Natural killer cell (primary cell): ENCODE measurements around the gene WNT3A. TPM values are rescaled to one million over a fixed set of nuclear protein-coding genes. Genes with fewer than 3 reads are reported as not detected.
A peak's percentile ranks its signal among the peaks of the same experiment; 100 is the strongest.

Experiments used
- ATAC-seq, 3 donors: fragments of 150-1000 bp in 2 of 3; fragments of 200-7000 bp in 1 of 3; cut with Tn5 transposase; 1 replicate in 1 of 3; 2 replicates in 2 of 3; pipeline ENCODE4 v1.10.0; 2021; ENCODE audit warnings: mild to moderate bottlenecking in 2 of 3, moderate library complexity in 2 of 3
- DNase-seq, 2 donors: peaks; one replicate each; pipeline versions ENCODE4 v3.0.0 to v3.0.0-alpha.2; 2013 to 2021; ENCODE audit warnings: mixed read lengths in 1 of 2
- H3K27ac ChIP-seq: one replicate; pipeline ENCODE4 v1.5.1; 2013; ENCODE audit warnings: mild to moderate bottlenecking, low read length
- H3K27me3 ChIP-seq: one replicate; pipeline ENCODE4 v1.6.1; 2013; ENCODE audit warnings: low read length; ENCODE audit not compliant: control insufficient read depth, insufficient read depth
- H3K36me3 ChIP-seq: one replicate; pipeline ENCODE4 v1.6.1; 2013; ENCODE audit warnings: low read length; ENCODE audit not compliant: control insufficient read depth, insufficient read depth
- H3K4me1 ChIP-seq: one replicate; pipeline ENCODE4 v1.6.1; 2013; ENCODE audit warnings: low read length; ENCODE audit not compliant: control insufficient read depth, insufficient read depth
- H3K4me3 ChIP-seq: one replicate; pipeline ENCODE4 v1.5.1; 2013; ENCODE audit warnings: low read length
- H3K9me3 ChIP-seq: one replicate; pipeline ENCODE4 v1.6.1; 2013; ENCODE audit warnings: low read length; ENCODE audit not compliant: control insufficient read depth, insufficient read depth
- H3K27ac Mint-ChIP-seq, 2 donors: one replicate each; pipeline ENCODE4 v1.8.0; 2022; ENCODE audit warnings: mild to moderate bottlenecking in 2 of 2, mixed read lengths in 2 of 2, moderate library complexity in 1 of 2
- H3K27me3 Mint-ChIP-seq, 2 donors: one replicate each; pipeline ENCODE4 v1.8.0; 2022; ENCODE audit warnings: low read depth in 2 of 2, mixed read lengths in 2 of 2
- H3K36me3 Mint-ChIP-seq: one replicate; pipeline ENCODE4 v1.8.0; 2022; ENCODE audit warnings: mixed read lengths
- H3K4me1 Mint-ChIP-seq, 2 donors: one replicate each; pipeline ENCODE4 v1.8.0; 2022; ENCODE audit warnings: mixed read lengths in 2 of 2
- H3K4me3 Mint-ChIP-seq: one replicate; pipeline ENCODE4 v1.8.0; 2022; ENCODE audit warnings: mild to moderate bottlenecking, moderate library complexity, mixed read lengths
- H3K9me3 Mint-ChIP-seq, 2 donors: one replicate each; pipeline ENCODE4 v1.8.0; 2022; ENCODE audit warnings: mixed read lengths in 2 of 2
- WGBS: methylation state at CpG from one replicate; pipeline ENCODE4 v1.1.7; 2013; ENCODE audit warnings: missing lambda C conversion rate; ENCODE audit not compliant: insufficient coverage; 5-methylcytosine and 5-hydroxymethylcytosine counted together
- intact Hi-C: fragments of 100-400 bp; cut with micrococcal nuclease; formaldehyde crosslinking; loops from one replicate; pipeline ENCODE4 v1.14.2; 2022
- total RNA-seq, 4 donors: library from RNA; stranded (reverse); fragments of 120-200 nt in 1 of 4; gene quantifications; one replicate each; pipeline versions ENCODE4 v1.2.3 to v1.2.4, GENCODE V29; 2013 to 2022
- TF ChIP-seq, protein P1 (sequence below): fragments of 200-600 bp; IDR thresholded peaks from one replicate; pipeline ENCODE4 v1.8.0; 2022; ENCODE audit warnings: antibody characterized with exemption

WNT3A gene
- total RNA-seq, 3 donors from 2014 or later (not counting 1 experiment from before 2014, with no cell fraction given) = not detected

DNA sequence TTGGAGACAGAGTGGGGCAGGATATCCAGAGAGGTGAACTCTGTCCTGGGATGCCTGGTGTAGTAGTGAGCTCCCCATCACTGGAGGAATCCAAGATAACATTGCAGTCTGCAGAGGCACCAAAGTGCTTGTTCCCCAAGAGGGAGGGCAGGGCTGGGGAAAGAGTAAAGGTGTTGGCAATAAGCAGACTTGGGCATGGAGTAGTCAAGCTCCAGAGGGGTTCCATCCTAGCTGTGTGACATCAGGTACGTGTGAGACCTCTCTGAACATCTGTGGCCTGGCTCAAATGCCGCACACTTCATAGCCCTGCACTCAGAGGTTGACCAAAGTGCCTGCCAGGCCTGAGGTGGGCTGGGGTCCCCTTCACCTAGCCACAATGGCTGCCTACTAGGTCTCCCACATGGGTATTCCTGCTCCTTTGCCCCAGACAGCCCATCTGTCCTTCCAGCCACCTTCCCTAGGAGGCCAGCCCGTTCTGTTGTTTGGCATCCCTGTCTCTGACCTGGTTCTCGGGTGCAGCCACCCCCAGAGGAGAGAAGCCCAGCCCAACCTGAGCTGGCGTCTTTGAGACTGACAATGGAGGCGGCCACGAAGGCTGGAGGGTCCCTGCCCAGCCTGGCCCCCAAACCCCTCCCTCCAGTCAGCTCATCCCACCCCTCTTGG is 72.9 kb downstream of the WNT3A start:
- 97% methylated on average over 7 of the region's 7 CpGs for WGBS
- H3K4me3 Mint-ChIP-seq = no peak overlapping the region

DNA sequence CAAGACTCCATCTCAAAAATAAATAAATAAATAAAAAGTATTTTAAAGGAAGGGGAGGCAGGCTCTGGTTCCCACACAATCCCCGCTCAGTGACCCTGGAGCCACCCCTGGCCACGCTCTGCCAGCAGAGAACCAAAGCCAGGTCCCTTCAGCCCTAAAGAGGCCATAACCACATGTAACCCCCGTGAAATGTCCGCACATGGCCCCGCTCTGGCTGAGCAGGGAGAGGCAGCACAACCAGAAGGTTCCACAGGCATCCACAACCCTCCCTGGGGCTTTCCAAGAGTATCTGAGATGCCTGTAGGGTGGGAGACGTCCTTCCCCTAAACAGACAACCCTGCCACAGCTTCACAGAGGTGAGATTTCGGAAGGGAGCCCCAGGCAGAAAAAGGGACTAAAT is 74.3 kb downstream of the WNT3A start:
- ATAC-seq (no peak), DNase-seq (no peak)
- Histone ChIP-seq H3K27ac (no peak overlapping the region), H3K27me3 (no peaks in the 10 kb centered on the region), H3K4me1 (peaks cover 42% of the 10 kb centered on the region), H3K4me3 (peak overlapping the region; percentile 94), H3K36me3 (no peaks in the 10 kb centered on the region), H3K9me3 (no peaks in the 10 kb centered on the region)
- intact Hi-C loops = loop anchor here (5.0 kb wide), 1 partner anchor 86 kb away; the partner anchor contains the start of gene IBA57
- 80% methylated on average over 6 of the region's 7 CpGs for WGBS
- Mint-ChIP-seq H3K9me3 (no peaks in the 10 kb centered on the region), H3K4me1 (peaks cover 28 to 52% of the 10 kb centered on the region in 2 donors), H3K27me3 (no peaks in the 10 kb centered on the region), H3K4me3 (peak overlapping the region; percentile 74), H3K27ac (peak overlapping the region in 1 of 2 donors; percentile 93), H3K36me3 (no peaks in the 10 kb centered on the region)
- TF ChIP-seq, protein P1, sequence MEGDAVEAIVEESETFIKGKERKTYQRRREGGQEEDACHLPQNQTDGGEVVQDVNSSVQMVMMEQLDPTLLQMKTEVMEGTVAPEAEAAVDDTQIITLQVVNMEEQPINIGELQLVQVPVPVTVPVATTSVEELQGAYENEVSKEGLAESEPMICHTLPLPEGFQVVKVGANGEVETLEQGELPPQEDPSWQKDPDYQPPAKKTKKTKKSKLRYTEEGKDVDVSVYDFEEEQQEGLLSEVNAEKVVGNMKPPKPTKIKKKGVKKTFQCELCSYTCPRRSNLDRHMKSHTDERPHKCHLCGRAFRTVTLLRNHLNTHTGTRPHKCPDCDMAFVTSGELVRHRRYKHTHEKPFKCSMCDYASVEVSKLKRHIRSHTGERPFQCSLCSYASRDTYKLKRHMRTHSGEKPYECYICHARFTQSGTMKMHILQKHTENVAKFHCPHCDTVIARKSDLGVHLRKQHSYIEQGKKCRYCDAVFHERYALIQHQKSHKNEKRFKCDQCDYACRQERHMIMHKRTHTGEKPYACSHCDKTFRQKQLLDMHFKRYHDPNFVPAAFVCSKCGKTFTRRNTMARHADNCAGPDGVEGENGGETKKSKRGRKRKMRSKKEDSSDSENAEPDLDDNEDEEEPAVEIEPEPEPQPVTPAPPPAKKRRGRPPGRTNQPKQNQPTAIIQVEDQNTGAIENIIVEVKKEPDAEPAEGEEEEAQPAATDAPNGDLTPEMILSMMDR = no peak

More for the DNA sequence above, 72.9 kb downstream of the WNT3A start:
- Mint-ChIP-seq H3K36me3 (no peaks in the 10 kb centered on the region), H3K27ac (no peak overlapping the region), H3K9me3 (no peaks in the 10 kb centered on the region), H3K4me1 (peaks cover 16 to 38% of the 10 kb centered on the region in 2 donors), H3K27me3 (no peaks in the 10 kb centered on the region)
- H3K9me3 ChIP-seq = no peaks in the 10 kb centered on the region
- peaks cover 28% of the 10 kb centered on the region for H3K4me1 ChIP-seq
- no peak overlapping the region for H3K4me3 ChIP-seq
- intact Hi-C loops = loop anchor here (5.0 kb wide), 1 partner anchor 88 kb away; the partner anchor contains the start of gene IBA57
- H3K27me3 ChIP-seq = no peaks in the 10 kb centered on the region
- DNase-seq (no peak), ATAC-seq (no peak)
- TF ChIP-seq, protein P1 = no peak
- no peaks in the 10 kb centered on the region for H3K36me3 ChIP-seq
- H3K27ac ChIP-seq = no peak overlapping the region

- Histone ChIP-seq H3K27me3 (no peaks in the 10 kb centered on the region), H3K4me3 (peak overlapping the region; percentile 94), H3K9me3 (no peaks in the 10 kb centered on the region), H3K4me1 (peaks cover 48% of the 10 kb centered on the region), H3K36me3 (no peaks in the 10 kb centered on the region), H3K27ac (peak overlapping the region; percentile 87)
- Mint-ChIP-seq H3K27me3 (no peaks in the 10 kb centered on the region), H3K9me3 (no peaks in the 10 kb centered on the region), H3K27ac (peak overlapping the region; percentile 93 to 94), H3K4me1 (peaks cover 32 to 57% of the 10 kb centered on the region in 2 donors), H3K36me3 (no peaks in the 10 kb centered on the region), H3K4me3 (peak overlapping the region; percentile 90)
- intact Hi-C loops = loop anchor here (2.0 to 5.0 kb wide), 2 partner anchors 21 to 86 kb away; partner anchors contain the start of genes C1orf35 and IBA57
- ATAC-seq = peak in 2 of 3 donors; percentile 2 to 7
- TF ChIP-seq, protein P1 = no peak
- DNase-seq = peak in 1 of 2 donors; percentile 42
- 13% methylated on average over 31 of the region's 31 CpGs for WGBS
These were observed 74.9 kb downstream of the WNT3A start for GRCh38 chr1:228081578-228082213.
